HG03521 (cell line): ENCODE measurements around the gene GNG12.

Experiments used
- ATAC-seq: cut with Tn5 transposase; IDR thresholded peaks from one replicate; pipeline ENCODE4 v1.9.1; 2021; ENCODE audit warnings: mild to moderate bottlenecking, moderate library complexity; ENCODE audit not compliant: unreplicated experiment

Gene GNG12

DNA sequence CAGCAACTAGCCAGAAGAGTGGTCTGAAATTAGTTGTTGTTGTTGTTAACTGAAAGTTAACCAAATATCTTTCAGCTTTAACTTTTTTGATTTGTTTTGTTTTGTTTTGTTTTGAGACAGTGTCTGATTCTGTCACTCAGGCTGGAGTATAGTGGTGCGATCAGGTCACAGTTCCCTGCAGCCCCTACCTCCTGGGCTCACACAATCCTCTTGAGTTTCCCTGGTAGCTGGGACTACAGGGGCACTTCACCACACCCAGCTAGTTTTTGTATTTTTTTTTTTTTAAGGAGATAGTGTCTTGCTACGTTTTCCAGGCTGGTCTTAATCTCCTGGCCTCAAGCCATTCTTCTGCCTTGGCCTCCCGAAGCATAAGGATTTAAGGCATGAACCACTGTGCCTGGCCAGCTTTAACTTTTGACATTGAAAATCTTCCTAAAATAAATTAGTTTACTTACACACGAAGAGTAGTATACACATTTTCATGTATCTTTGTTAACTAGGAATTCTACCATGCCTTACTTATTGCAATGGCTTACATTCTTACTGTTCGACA is 45.0 kb downstream of the GNG12 start:
- no peak for ATAC-seq

- no peak for ATAC-seq
Observed at GRCh38 chr1:67787746-67788145, 45.5 kb downstream of the GNG12 start.

- ATAC-seq, result no peak
Observed at GRCh38 chr1:67785847-67786753, 47.2 kb downstream of the GNG12 start.

GRCh38 chr1:67784545-67785186 is 48.6 kb downstream of the GNG12 start:
- ATAC-seq, result no peak

DNA sequence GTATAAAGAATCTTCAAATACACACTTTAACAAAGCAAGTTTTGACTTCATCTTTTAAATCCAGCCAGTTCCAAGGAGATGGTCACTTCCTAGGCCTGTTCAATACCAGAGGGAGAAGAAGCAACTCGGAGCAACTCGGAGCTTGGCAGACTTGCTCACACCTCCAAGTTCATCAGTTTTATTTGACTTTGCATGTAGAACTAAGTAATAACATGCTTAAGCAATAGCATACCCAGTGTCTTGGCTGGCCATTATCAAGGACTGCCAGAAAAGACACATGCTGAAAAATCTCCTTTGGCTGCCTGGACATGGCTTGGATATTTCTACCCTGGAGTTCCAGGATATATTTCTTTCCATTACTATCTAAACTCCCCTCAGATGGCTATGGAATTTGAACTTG is 52.6 kb downstream of the GNG12 start:
- no peak for ATAC-seq

DNA sequence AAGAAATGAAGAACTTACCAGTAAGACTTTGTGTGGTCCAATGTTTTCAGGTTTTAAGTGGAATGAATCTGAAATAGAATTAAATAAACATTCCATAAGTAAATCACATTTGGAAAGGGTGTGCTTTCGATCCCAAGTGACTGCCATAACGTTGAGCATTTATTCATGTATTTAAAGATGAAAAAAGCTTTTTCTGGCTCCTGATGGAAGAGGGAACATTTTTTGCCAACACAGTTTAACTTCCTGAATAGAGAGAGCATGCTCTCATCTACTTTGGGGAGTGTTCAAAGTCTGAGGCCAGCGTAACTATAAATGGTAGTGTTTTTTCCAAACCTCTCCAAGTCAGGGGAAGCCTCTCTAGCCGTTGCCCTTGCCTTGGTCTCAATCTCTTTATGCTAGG is 55.8 kb downstream of the GNG12 start:
- no peak for ATAC-seq

GRCh38 chr1:67777016-67777415 is 56.3 kb downstream of the GNG12 start:
- ATAC-seq, result no peak

DNA sequence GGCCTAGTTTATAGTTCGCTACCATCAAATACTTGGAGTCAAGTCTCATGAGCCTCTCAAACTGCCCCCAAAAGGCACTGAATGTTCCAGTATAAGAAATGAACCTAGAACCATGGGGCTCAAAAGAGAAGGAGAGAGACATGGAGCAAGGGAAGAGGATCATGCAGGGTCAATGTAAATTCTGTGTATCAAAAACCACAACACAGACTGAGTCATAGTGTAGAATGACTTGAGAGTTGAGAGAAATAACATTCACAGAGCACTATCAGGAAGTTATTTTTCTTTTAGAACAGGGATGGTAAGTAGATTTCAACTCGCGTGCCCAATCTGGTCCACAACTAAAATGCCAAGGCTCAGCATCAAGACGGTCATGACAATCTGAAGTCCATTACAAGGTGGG is 59.8 kb downstream of the GNG12 start:
- no peak for ATAC-seq

GRCh38 chr1:67771749-67772148 is 61.5 kb downstream of the GNG12 start:
- no peak for ATAC-seq

- ATAC-seq, result no peak
Observed at GRCh38 chr1:67771152-67771551, 62.1 kb downstream of the GNG12 start.

- ATAC-seq, result no peak
Observed at GRCh38 chr1:67769633-67770256, 63.5 kb downstream of the GNG12 start.

DNA sequence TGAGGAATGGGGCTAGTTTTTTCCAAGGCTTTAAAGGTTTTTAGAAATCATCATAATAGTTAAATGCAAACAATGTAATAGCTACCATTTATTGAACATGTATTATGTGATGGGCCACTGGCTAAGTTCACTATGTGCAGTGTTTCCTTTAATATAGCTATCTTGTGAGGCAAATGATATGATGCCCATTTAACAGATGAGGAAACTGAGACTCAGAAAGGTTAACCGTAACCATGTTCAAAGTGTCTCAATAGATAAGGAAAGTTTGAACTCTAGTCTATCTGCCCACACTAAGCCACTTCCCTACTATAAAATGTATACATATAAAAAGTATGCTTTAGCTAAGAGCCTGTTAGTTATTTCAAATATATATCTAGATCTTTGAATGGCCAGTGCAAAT is 64.8 kb downstream of the GNG12 start:
- ATAC-seq, result no peak

- no peak for ATAC-seq
Observed at GRCh38 chr1:67767103-67767782, 66.0 kb downstream of the GNG12 start.

DNA sequence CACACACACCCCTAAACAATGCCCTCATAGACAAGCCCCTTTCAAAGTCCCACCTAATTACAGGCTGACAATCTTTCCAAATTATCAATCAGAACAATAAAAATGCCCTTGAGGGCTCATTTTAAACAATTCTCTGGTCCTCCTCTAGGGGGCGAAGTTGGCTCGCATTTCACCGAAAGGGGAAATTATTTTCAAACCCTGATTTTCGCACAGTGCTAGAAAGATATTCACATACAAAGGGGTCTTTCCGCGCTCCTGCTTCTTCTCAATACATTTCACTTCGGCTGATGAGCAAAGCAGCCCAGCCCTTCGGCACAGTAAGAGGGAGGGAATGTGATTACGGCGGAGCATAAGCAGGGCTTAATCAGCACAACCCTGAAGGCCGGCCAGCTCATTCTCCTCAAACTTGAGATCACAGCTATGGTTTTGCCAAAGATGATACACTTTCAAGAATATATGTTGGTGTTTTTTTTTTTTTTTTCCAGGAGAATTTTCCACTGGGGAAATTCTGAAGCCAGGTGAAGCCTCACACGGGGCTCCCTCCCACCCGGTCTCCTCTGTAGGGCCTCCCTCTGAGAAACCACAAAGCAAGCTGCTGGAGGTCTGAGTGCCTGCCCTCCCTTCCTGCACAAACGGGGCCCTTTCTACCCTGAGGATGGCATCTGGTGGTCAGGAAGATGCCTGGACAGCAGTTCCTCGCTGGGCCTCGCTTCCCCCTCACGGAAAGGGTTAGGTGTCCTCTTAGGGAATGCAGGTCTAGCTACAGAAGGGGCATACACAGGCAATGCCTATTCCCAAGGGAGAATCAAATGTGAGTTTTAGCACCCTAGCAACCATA is 66.9 kb downstream of the GNG12 start:
- no peak for ATAC-seq

DNA sequence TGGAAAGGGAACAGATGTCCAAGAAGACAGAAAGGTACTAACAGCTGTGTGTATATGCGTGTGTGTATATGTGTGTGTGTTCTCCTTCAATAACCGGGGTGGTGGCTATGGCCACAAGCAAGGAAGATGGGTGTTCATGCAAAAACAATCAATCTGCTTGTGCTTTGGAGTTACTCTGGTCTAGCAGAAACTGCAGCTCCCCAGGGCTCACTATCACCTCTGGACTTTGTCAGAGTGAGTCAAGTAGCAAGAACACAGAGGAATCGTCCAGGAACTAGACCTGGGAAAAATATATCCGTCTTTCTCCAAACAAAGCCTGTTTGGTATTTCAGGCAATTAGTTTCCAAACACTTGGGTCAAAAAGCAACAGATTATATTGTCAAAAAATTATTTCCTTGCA is 68.6 kb downstream of the GNG12 start:
- no peak for ATAC-seq

- no peak for ATAC-seq
Observed at GRCh38 chr1:67761730-67762129, 71.5 kb downstream of the GNG12 start.

DNA sequence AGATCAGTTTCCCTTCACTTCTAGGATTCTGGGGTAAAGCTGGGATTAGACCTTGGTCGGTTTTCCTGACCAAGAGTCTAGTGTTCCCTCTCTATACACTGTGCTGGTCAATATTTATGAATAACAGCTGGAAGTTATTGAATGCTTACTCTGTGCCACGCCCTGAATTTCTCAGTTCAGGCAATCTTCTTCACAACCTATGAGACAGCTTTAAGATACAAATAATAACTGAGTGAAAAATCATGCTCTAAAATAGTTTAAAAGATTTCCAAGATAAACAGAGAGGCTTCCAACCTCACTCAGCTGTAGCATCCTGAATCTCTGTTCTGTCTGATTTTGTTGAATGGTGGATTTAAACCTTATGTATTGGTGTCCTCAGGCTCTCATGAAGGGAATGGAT is 72.2 kb downstream of the GNG12 start:
- no peak for ATAC-seq

- ATAC-seq, result peak; percentile 100
Observed at GRCh38 chr1:67760030-67760821, 73.0 kb downstream of the GNG12 start.

DNA sequence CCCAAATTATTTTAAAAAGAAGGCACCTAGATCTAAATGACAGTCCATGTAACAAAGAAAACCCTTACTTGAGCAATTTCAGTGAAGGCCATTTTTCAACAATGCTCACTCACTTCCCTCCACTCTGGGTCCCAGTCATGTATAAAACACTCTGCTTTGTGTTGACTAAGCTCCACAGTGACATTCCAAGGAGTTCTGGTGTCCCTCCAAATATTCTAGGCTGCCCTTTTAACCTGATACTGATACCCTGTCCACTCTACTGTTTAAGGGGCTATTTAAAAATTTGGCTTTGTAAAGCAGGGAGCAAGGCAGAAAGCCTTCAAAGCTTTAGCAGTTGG is 73.6 kb downstream of the GNG12 start:
- ATAC-seq, result peak; percentile 7

GRCh38 chr1:67759066-67759465 is 74.2 kb downstream of the GNG12 start:
- ATAC-seq, result no peak
